BE2C (cell line): Measurements from ENCODE around the gene CTSC. TPM values are rescaled to one million over a fixed set of nuclear protein-coding genes. Genes with fewer than 3 reads are reported as not detected.

Source experiments
- DNase-seq: peaks from one replicate; pipeline ENCODE4 v3.0.0-alpha.2; 2020
- H3K27me3 ChIP-seq: fragments of 250-450 bp; sonication (Bioruptor Pico); 2 replicates; pipeline ENCODE4 v1.5.1; 2020; ENCODE audit warnings: mild to moderate bottlenecking
- H3K36me3 ChIP-seq: fragments of 250-450 bp; sonication (Bioruptor Pico); 2 replicates; pipeline ENCODE4 v1.5.1; 2020; ENCODE audit warnings: mild to moderate bottlenecking
- H3K4me1 ChIP-seq: fragments of 250-450 bp; sonication (Bioruptor Pico); 2 replicates; pipeline ENCODE4 v1.5.1; 2020
- H3K4me3 ChIP-seq: 2 replicates; pipeline ENCODE4 v1.5.1; 2011; ENCODE audit warnings: low read depth, low read length
- H3K9me3 ChIP-seq: fragments of 250-450 bp; sonication (Bioruptor Pico); 2 replicates; pipeline ENCODE4 v1.5.1; 2020
- polyA plus RNA-seq: library from polyadenylated mRNA; unstranded; fragments of >200 nt; gene quantifications from one replicate; pipeline ENCODE4 v1.2.1, GENCODE V29; 2012; ENCODE audit warnings: low read depth, missing spikeins; ENCODE audit not compliant: insufficient read length, insufficient read depth
- TF ChIP-seq, protein P1 (sequence below): IDR thresholded peaks from 2 replicates; pipeline ENCODE4 v1.5.1; 2012; ENCODE audit warnings: mild to moderate bottlenecking, low read depth, low read length

CTSC gene
- polyA plus RNA-seq: 43.9 TPM

- Histone ChIP-seq H3K36me3 (peaks cover 30% of the 10 kb centered on the region), H3K4me3 (peak within 1 kb of the TSS; percentile 93), H3K9me3 (no peaks in the 10 kb centered on the region), H3K27me3 (no peaks in the 10 kb centered on the region), H3K4me1 (peaks cover 5% of the 10 kb centered on the region)
- peak; percentile 96 for DNase-seq
- TF ChIP-seq, protein P1, sequence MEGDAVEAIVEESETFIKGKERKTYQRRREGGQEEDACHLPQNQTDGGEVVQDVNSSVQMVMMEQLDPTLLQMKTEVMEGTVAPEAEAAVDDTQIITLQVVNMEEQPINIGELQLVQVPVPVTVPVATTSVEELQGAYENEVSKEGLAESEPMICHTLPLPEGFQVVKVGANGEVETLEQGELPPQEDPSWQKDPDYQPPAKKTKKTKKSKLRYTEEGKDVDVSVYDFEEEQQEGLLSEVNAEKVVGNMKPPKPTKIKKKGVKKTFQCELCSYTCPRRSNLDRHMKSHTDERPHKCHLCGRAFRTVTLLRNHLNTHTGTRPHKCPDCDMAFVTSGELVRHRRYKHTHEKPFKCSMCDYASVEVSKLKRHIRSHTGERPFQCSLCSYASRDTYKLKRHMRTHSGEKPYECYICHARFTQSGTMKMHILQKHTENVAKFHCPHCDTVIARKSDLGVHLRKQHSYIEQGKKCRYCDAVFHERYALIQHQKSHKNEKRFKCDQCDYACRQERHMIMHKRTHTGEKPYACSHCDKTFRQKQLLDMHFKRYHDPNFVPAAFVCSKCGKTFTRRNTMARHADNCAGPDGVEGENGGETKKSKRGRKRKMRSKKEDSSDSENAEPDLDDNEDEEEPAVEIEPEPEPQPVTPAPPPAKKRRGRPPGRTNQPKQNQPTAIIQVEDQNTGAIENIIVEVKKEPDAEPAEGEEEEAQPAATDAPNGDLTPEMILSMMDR: no peak
Measured at GRCh38 chr11:88337181-88337986, at the start of gene CTSC. CTSC (minus strand) TSS chr11:88337736; CDS start chr11:88337672, 64 bp downstream.

DNA sequence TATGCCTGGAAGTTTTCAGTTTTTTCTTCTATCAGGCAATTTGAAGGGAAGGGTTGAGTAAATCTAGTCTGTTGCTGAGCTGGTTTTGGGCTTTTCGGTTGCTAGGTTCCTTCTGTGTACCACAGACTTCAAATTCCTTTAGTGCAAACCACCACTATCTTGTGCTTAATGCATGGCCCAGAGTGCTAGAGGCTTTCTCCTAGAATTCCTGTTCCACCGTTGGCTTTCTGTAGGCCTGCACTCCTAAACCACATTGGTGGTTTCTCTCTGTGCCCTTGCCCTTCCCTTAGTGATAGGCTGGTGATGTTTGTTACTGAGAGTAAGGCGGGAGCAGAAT, 47.1 kb upstream of the CTSC start:
- H3K9me3 ChIP-seq: no peaks in the 10 kb centered on the region
- H3K4me3 ChIP-seq: no peak overlapping the region
- H3K27me3 ChIP-seq: no peaks in the 10 kb centered on the region
- H3K36me3 ChIP-seq: no peaks in the 10 kb centered on the region
- no peaks in the 10 kb centered on the region for H3K4me1 ChIP-seq
- TF ChIP-seq, protein P1: no peak
- no peak for DNase-seq

- DNase-seq: no peak
- TF ChIP-seq, protein P1: no peak
- H3K4me3 ChIP-seq: no peak overlapping the region
Measured at GRCh38 chr11:88384004-88384668, 46.6 kb upstream of the CTSC start.

DNA sequence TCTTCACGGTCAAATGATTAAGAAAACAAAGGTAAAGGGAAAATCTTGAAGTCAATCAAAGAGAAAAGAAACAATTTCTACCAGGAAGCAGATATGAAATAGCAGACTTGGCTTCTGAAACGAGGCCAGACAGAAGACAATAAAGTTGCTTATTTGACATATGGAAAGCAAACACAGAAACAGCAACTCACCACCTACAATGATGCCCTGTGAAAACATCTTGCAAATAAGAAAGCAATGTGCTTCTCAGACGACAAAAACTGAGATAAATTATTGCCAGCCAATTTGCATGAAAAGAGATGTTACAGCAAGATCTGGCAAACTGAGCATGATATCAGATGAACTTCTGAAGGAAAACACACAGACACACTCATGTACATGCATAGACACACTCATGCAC, 45.9 kb upstream of the CTSC start:
- Histone ChIP-seq H3K9me3 (no peaks in the 10 kb centered on the region), H3K27me3 (no peaks in the 10 kb centered on the region), H3K36me3 (no peaks in the 10 kb centered on the region), H3K4me1 (no peaks in the 10 kb centered on the region), H3K4me3 (no peak overlapping the region)
- TF ChIP-seq, protein P1: no peak
- DNase-seq: no peak

More at GRCh38 chr11:88384004-88384668, 46.6 kb upstream of the CTSC start:
- Histone ChIP-seq H3K36me3 (no peaks in the 10 kb centered on the region), H3K9me3 (no peaks in the 10 kb centered on the region), H3K27me3 (no peaks in the 10 kb centered on the region), H3K4me1 (no peaks in the 10 kb centered on the region)

DNA sequence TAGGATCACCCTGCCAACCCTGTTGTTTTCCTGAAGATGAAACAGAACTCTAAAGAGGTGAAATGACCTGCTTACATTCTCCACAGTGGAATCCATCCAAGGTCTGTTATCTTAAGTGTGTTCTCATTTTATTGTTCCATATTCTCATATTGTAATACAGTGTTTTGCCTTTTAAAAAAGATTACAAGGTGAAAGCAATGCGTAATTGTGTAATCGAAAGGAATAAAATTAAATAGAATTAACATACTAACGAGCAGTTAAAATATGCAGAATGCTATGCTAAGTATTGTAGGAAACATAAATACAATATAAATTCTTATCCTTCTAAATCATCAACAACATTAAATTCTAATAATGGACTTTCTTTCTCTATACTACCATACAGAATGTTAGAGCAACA, 41.6 kb upstream of the CTSC start:
- DNase-seq: no peak
- H3K4me3 ChIP-seq: no peak overlapping the region
- no peaks in the 10 kb centered on the region for H3K36me3 ChIP-seq
- no peaks in the 10 kb centered on the region for H3K4me1 ChIP-seq
- TF ChIP-seq, protein P1: no peak
- H3K27me3 ChIP-seq: no peaks in the 10 kb centered on the region
- no peaks in the 10 kb centered on the region for H3K9me3 ChIP-seq
